Measurements from ENCODE around the gene MAPK8IP2.

Gene MAPK8IP2

GRCh38 chr22:50600538-50600937 lies at the start of gene MAPK8IP2:
MAPK8IP2 (plus strand) TSS chr22:50600793; CDS start chr22:50600819, 26 bp downstream.
- no peak for DNase-seq

DNA sequence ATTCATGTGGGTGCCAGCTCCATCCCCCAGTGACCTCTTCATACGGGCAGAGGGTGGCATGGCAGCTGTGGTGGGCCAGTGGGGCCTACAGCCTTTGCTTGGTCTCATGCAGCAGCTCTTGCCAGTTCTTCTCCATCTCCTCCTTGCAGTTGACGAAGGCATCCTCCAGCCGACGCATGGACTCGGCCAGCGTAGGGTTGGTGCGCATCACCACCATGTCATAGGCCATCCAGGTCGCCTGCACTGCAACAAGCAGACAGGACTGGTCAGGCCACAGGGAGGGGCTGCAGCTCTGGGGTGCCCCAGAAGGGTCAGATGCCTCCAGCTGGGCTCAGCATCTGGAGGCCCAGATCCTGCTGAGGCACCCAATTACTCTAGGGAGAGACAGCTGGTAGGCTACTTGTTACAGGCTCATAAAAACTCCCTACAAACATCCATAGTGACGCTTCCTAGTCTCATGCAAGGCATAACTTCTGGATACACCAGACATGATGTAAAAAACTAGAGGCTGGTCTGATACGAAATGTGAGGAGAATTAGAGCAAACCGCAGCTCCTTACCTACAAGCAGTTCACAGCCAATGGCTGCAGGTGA lies 49.3 kb upstream of the MAPK8IP2 start:
- no peak for DNase-seq

DNA sequence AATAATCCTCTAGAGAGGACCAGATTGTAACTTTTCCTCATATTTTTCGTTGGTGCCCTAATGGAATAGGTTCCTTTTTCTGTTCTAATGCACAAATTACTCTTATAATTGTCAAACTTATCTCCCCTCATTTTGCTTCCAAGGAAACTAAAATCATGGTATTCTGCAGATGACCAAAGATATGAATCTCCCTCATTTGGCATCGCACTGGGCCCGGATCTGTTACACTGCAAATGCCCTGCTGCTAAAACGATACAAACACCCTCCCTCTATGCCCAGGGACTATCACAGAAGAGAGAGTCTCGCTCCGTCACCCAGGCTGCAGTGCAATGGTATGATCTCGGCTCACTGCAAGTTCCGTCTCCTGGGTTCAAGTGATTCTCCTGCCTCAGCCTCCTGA lies 47.3 kb upstream of the MAPK8IP2 start:
- DNase-seq, result no peak

DNA sequence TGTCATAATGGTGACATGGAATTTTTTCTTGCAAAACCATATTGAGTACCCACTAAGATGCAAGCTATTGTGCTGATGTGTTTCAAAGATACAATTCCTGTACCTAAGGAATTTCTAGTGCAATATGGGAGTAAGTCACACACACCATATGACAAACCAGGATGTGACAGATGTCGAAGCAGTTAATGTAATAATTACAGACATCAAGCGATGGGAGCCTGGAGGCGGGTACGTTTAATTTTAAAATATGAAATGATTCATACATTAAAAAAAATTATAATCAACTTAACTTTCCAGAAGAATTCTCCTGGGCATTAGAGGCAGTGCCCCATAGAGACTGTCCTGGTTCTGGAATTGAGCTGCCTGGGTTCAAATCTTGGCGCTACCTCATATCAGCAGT lies 43.9 kb upstream of the MAPK8IP2 start:
- DNase-seq, result no peak

- DNase-seq, result no peak
Observed at GRCh38 chr22:50560034-50560433, 40.6 kb upstream of the MAPK8IP2 start.

DNA sequence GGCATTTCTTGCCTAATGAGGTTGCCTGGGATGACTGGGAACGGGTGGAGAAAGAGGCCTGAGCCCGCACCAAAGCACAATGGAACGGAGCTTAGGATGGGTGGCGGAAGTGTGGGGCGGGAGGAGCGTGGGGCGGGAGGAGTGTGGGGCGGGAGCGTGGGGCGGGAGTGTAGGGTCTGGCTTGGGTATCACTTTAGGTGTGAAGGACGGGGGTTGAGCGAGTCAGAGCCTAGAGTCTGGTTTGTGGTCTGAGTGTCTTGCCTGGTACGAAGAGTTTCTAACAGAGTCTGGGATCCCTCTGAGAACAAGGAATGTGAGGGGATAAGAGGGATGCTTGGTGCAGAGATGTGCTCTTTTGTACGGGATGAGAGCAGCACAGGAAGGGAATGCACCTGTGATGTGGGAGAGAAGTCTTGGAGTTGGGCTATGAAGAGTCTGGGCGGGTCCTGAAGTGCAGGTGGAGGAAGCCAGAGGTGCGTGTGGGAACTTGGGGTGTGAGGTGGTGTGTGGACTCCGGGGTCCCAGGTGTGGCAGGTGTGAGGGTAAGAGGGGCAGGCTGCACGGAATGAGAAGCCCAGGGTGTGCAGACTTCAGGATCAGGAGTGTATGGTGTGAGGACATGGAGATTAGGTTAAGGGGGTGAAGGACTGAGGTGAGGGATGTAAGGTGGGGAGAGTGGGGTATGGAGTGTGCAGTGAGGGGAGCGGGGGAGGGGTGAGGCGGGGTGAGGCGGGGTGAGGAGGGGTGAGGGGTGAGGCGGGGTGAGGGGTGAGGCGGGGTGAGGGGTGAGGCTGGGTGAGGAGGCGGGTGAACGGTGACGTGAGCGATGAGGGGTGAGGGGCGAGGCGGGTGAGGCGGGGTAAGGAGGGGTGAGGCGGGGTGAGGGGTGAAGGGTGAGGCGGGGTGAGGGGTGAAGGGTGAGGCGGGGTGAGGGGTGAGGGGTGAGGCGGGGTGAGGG lies 38.9 kb upstream of the MAPK8IP2 start:
- no peak for DNase-seq

DNA sequence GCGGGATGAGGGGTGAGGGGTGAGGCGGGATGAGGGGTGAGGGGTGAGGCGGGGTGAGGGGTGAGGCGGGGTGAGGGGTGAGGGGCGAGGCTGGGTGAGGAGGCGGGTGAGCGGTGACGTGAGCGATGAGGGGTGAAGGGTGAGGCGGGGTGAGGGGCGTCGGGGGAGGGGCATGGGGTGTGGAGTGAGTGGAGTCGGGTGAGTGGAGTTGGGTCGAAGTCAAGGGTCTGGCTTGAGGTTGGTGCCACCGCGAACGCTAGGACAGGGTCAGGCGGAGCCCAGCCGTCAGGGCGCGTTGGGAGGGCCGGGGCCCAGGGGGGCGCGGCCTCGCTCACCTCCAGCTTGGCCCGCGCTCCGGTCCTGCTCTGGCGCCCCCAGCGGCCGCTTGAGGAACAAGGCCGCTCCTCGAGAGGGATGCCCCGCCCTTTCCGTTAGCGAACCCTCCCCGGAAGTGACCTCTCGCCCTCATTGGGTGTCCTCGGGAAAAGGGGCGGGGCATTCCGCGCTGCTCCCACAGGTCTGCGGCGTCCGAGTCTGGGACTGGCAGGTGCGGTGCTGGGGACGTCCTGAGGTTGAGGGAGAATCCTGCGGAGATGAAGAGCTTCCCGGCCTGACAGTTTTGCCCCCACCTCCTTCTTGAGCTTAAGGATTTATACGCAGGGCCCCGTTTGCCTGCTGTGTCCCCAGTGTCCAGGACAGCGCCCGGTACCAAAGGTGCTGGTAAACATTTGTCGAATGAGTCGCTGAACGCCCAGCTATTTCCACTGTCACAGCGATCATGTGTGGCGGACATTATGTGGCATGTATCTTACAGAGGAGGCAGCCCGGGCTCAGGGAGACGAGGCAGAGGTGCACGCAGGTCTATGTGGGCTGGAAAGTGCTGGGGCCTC lies 37.8 kb upstream of the MAPK8IP2 start, which contains the start of gene SYCE3:
Gene SYCE3 (minus strand): TSS at position 397 of the 890 bp plus-strand sequence. CDS start 6,514 bp downstream, outside the sequence.
- peak; percentile 74 for DNase-seq

DNA sequence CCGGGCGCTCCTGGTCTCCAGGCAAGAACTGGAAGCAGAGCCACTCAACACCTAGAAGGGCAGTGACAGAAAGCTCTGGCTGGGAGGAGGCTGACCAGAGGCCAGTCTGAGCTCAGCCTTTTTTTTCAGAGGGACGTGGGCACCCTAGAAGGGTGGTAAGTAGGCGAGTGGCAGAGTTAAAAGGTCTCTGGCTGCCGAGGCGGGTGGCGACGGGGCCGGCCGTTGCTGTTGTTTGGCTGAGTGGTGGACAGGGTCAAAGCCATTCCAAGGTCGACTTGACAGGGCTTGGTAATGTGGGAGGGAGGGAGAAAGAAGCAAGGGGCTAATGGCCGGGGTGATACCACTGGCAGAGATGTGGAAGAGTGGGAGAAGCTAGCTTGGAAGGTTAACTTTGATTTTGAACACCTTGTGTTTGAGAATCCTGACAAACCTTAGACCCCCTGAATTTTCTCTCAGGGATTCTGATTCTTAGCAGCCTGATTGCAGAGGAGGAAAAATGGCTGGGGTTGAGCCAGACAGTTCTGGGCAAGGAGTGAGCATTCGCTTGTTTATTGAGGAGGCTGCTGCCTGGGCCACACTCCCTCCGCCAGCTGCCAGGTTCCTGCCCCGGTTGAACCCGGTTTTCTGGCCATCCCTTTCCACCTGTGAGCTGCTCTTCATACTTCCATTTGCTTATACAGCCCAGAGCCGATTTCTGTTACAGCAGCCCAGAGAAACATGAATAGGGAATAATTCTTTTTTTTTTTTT lies 37.0 kb upstream of the MAPK8IP2 start:
- DNase-seq, result no peak

GRCh38 chr22:50564289-50564688 lies 36.3 kb upstream of the MAPK8IP2 start:
- DNase-seq, result no peak

- DNase-seq, result no peak
Observed at GRCh38 chr22:50567721-50568252, 32.8 kb upstream of the MAPK8IP2 start.

DNA sequence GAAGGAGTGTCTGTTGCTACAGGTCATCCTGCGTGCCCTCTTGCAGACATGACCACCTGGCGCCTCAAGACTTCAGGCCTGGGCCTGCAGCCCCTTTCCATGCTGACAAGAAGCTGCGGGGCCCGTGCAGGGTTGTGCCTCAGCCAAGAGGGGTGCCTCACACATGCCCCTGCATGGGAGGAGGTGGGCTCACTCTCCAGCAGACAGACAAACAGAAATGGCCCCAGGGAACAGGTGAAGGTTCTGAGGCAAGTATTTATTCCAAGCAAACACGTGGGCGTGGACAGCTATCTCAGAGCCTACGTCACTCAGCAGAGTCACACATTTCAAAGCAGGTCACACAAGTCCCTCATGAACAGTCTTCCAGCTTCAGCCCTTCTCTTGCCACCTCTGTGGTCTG lies 32.0 kb upstream of the MAPK8IP2 start:
- no peak for DNase-seq

DNA sequence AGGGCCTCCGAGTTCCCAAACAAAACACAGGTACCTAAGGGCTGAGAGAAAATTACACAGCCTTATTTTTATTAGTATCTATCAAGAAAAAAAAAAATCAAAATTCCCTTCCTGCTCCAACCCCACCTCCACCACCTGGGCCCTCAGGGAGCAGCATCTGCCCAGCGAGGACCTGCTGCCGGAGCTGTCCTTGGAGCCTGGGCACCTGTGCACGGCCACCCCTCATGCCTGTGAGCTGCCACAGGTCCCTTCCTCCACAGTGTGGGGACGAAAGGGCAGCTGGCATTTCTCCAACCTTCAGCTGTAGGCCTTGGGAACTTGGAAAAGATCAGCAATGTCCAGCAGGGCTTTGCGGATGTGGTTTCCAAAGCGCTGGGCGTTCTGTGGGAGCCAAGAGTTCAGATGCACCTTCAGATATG lies 31.5 kb upstream of the MAPK8IP2 start:
- no peak for DNase-seq

GRCh38 chr22:50569896-50570535 lies 30.6 kb upstream of the MAPK8IP2 start:
- peak; percentile 2 for DNase-seq

DNA sequence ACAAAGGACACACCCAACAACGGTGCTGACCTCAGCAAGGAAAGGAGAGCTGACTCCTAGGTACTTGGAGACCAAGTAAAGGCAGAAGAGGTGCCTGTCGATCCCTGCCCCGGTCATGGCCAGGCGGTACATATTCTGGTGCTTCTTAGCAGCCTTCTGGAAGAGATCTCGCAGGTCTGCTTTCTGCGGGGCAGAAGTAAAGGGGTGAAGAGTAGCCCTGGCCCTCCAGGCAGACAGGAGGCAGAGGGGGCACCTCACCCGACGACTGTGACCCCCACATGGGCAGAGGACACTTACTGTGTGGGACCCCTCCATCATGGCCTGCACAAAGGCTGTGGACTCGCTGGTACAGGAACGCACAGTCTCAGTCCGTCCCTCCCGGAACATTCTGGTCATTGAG lies 29.7 kb upstream of the MAPK8IP2 start:
- DNase-seq, result no peak

- no peak for DNase-seq
Observed at GRCh38 chr22:50571264-50572175, 29.1 kb upstream of the MAPK8IP2 start.

DNA sequence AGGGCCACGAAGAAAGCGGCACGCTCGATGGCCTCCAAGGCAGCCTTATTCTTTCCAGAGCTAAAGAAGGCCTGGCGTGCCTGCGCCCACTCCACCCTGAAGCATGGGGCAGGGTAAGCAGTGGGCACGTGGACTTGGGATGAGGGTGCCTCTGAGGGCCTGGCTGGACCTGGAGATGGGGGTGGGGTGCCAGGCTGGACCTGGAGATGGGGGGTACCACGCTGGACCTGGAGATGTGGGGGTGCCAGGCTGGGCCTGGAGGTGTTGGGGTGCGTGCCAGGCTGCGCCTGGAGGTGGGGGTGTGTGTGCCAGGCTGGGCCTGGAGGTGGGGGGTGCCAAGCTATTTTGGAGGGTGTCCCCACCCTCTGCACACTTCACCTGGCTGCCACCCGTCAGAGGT lies 27.6 kb upstream of the MAPK8IP2 start:
- DNase-seq, result no peak

- no peak for DNase-seq
Observed at GRCh38 chr22:50573491-50574382, 26.9 kb upstream of the MAPK8IP2 start.

DNA sequence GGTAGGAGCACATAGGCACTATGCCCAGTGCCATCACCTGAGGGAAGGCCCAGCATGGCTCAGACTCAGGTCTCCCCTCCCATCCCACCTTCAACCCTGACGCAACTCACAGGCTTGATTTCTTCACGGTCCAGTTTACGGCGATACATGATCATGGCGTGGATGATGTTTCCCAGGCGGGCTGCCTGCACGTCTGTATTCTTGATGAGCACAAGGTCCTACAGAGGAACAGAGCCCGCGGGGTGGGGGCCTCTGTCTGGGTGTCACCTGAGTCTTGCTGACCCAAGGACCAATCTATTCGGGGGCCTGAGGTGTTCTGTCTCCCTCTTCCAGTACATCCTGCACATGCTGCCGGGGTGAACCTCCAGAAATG lies 26.2 kb upstream of the MAPK8IP2 start:
- no peak for DNase-seq

- no peak for DNase-seq
Observed at GRCh38 chr22:50575426-50575941, 25.1 kb upstream of the MAPK8IP2 start.

All from DMS79 treated with DMSO at 0.1 percent for 48 hours (cell line).